NCI-H82 treated with DMSO at 0.1 percent for 48 hours (cell line): ENCODE results near the gene USP49.
A peak's percentile ranks its signal among the peaks of the same experiment; 100 is the strongest.
"Not testable (repeated sequence)": the region's sequence is repeated elsewhere in the genome, so short reads cannot be mapped to it uniquely, and the experiment has no call there.

ENCODE experiments used
- DNase-seq: peaks from one replicate; lab custom pipeline; 2025; ENCODE audit not compliant: unreplicated experiment; lab: John Stamatoyannopoulos, UW

Gene USP49

DNA sequence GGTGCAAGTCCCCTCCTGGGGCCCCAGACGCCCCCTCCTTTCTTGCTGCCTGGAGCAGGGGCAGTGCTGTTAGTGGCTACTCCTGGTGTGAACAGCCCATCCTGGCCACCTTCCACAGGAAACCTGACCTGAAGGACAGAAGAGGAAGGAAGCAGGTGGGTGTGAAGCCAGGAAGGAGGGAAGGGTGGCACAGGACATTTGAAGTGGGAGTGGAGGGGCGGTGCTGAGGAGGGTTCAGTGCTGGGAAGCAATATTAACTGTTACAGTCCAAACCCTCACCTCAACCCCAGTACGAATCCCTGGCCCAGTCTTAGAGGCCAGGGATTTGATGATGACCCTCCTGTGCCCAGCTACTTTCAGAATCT is 113.8 kb downstream of the USP49 start:
- DNase-seq: no peak

DNA sequence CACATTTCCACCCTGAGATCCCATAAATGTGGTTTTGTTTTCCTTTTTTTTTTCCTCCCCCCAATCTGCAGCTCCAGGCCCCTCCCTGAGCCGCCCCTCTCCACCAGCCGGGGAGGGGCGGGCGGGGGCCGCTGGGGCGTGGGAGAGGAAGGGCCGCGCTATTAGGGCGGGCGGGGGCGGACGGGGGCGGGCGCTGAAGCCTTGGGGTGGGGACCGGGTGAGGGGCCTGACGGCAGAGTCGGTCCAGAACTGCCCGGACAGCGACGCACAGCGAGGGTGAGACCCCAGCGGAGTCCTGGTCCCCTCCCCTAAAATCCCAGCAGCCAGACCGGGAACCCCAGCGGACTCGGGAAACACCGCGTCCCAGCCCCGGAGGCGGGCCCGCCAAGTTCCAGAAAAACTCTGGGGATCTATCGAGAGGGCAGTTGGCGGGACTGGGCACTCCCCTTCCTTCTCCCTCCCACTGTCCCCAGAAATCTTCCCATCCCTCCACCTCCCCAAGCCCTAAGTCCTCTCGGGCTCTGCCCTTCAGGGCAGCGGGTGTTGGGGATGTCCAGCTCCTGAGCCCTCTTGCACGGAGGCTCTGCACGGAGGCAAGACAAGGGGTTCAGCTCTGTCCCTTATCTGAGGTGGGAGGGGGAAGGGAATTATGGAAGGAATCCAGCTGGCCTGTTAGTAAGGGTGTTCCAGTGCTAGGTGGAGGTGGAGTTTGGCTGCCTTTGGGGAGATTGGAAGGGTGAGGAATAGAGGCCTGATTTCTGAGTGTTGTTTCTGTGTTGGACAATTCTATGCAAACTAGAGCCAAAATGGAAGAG is 114.4 kb downstream of the USP49 start, which contains the start of gene PRICKLE4:
Gene PRICKLE4 (plus strand): TSS at position 232 of the 815 bp plus-strand sequence. CDS start 2,692 bp downstream, outside the sequence.
- no peak for DNase-seq

DNA sequence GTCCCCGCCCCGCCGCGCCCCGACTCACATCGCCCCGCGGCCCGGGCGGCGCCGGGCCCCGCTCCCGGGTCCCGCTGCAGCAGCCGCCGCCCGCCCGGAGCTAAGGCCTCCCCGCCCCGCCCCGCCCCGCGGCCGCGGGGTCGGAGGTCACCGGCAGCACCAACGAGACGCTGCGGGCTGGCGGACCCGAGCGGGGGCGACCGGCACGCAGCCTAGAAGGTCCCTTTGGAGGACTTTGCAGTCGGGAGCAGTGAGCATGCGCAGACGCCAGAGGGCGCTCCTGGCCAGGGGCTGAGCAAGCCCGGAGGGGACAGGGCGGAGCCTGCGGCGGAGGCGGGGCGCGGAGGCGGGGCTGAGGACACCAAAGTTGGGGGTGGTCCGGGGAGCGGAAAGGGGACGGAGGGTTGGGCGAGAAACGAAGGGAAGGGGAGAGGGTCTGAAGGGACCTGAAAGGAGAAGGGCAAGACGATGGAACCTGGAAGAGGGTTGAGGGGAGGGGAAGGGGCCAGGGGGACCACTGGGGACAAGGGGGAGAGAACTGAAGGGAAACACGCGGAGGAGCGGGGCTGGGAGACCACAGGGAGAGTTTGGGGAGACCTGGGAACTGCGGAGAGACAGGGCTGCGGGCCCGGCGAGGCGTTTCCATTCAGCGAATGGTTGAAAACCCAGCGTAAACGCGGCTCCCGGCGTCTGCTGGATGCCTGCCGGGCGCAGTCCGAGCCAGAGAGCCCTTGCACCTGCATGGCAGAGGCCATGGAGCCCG is 115.2 kb downstream of the USP49 start, which contains the start of gene FRS3:
Gene FRS3 (minus strand): TSS at position 113 of the 763 bp plus-strand sequence. CDS start 2,913 bp downstream, outside the sequence.
- peak; percentile 87 for DNase-seq

DNA sequence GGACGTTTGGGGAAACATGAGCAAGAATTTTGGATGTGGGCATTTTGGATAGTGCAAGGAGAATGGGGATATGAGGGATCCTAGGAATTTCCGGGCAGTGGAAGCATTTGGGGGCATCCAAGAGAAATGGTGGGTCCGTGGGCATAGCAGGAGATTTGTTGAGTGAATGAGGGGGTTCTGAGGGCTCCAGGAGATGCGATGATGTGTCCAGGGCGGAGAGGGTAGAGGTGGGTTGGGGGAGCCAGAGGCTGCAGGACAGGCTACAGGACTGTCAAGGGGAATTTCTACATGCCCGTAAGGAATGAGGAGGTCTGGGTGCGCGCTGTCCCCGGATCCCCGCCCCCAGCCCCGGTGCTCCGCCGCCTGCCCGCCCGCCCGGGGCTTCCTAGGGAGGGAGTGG is 115.8 kb downstream of the USP49 start:
- DNase-seq: no peak

DNA sequence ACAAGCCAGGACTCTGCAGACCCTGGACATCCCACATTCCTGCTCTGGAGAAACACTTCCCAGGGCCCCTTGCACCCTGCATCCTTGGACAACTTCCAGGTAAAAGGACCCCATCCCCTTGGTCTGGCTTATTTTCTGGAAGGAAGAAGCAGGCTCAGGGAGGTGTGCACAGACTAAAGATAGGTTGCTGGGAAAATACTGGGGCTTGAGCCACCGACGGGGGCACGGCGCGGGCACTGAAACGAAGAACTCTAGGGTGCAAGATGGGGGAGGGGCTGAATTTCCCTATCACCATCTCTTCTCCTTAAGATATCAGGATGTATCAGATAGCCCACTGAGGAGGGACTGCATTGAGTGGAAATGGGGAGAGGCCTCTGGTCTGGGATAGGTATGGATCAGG is 116.3 kb downstream of the USP49 start:
- no peak for DNase-seq

DNA sequence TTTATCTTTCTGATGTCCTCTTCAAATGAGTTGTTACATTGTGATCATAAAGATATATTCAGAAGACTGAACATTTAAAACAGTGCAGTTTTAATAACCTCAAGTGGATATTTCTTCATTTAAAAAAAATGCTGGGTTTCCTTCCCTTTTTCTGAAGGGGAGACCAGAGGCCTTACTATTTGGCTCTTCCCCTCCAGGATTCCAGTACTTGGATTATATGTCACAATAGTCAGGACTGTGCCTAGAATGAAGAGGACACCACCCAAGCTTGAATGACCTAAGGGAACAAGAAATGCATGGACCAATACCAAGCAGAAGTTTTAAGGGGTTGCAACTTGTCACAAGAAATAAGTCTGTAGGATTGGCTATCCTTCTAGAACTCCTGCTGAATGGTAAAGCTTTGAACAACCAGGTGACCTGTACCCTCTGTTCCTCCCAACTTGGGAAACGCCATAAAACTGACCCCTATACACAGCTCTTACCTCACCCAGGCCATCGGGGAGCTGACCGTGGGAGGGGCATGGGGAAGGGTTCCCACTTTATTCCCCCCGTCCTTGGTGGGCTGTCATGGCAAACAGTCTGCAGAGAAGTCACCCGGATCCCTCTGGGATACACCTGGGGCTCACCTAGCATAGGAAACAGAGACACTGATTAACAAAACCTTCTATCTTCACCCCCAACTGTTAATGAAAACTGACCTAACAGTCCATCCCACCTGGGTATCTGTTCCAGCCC is 117.5 kb downstream of the USP49 start:
- no peak for DNase-seq

DNA sequence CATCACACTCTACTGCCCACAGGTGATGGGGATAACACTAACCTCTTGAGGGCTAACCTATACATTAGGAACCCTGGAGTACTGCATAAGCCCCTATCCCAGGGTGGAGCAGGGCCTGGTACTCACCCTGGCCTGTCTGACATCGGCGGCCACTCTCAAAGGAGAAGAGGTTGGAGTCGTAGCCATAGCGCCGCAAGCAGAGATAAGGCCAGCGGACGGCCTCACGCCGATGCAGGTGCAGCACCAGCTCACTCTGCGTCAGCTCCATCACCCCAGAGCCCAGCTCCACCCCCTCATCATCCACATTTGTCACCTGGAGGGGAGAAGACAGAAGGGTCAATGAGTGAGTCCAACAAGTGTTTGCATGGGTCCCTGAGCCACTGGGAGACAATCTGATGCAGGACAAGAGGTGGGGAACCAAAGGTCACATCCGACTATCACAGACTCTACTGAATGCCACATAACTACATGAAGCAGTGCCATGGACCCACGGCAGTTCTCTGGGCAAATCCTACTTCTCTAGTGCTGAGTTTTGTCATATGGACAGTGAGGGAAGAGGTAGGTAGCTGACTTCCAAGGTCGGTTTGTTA is 119.8 kb downstream of the USP49 start:
- no peak for DNase-seq

DNA sequence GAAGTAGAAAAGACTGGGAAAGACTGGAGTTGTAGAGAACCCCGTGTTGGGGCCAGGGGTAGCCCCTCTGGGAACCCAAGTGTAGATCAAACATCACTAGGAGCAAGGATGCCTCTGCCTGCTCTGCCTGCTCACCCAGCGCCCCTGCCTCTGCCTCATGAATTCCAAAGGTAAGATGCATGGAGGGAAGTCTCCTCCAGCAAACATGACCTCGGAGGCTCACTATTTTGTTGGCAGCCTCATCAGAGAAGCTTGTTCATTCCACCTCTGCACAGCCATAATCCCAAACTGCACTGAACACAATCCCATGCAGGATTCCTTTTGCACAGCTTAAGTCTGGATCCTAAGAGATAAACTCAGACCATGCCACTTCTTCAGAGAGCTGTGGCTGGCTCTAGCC is 120.3 kb downstream of the USP49 start:
- DNase-seq: no peak

DNA sequence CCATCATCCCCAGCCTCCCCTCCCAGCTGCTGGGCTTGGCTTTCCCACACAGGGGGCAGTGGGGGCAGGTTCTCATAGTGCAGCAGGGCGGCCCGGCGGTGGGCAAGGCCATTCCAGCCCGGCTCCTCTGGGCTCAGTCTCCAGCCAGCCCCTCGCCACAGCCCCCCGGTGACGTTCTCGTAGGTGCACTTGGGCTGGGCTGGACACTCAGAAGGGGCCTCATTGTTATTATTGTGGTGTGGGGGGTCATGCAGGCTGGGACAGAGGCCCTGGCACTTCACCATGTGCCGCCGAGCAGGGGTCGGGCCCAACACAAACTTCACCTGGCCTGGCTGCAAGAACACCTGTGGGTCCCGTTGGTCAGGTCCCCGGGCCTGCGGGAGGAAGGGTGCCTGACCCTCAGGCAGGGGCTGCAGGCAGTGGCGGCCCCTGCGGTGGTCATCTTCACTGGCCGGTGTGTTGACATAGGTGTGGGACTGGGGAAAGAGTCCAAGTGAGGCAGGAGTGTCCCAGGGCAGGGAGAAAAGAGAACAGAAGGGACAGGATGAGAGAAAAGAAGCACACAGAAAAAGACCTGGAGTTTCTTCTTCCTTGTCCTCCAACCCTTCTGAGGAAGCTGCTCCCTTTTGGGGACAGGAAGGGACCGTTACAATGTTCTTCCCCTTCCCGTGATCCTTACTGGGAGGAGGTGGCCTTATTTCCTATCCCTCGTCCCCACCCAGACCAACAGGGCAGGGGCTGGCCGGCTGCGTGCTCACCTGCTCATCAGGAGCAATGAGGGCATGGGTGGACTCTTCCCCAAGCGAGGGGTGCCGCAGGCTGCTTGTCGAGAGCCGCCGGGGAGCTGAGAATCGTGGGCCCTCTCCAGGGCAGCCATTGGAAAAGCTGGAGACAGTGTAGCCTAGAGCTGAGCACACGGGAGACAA is 123.9 kb downstream of the USP49 start:
- DNase-seq: no peak

DNA sequence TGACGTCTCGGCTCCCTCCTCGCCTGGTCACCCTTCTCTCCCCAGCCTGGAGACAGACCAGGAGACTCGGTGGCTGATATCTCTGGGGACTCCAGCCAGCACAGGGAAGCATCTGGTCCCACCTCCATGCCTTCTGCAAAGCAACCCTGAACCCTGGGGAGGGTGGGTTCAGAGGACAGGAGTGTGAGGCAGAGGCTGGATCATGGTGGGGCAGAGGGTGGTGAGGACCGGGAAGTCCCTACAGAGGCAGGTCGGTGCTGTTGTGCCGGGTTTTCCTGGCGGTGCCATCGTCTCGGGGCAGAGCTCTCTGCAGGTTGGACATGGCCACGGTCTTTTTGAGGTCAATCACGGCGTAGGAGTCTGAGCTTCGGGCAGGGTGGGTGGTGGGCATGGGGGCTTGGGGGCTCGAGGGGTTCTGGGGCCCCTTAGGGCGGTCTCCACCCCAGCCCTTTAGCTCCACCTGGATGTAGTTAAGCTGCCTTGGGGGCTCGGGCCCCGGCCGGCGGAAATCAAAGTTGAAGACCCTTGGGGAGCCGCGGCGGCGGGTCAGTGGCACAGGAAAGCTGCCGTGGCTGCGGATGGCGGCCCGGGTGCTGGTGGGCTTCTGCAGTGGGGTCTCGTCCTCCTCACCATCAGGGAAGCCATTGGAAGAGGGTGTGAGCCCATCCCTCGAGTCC is 124.7 kb downstream of the USP49 start:
- DNase-seq: no peak

DNA sequence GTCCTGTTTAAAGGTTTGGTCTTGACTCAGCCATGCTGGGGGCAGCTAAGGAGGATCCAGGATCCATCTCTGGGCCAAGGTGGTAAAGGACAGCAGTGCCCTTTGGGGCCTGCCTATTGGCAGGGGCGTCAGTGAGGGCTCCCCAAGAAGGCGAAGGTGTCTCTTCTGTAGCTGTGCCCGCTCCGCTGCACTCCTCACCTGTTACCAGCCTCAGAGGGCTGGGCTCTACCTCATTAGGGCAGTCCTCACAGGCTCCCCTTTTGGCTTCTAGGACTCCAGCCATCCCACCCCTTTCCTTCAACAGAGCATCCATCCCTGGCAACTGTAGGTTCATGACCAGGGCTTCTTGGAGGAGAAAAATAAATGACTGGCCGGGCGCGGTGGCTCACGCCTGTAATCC is 125.8 kb downstream of the USP49 start:
- no peak for DNase-seq

DNA sequence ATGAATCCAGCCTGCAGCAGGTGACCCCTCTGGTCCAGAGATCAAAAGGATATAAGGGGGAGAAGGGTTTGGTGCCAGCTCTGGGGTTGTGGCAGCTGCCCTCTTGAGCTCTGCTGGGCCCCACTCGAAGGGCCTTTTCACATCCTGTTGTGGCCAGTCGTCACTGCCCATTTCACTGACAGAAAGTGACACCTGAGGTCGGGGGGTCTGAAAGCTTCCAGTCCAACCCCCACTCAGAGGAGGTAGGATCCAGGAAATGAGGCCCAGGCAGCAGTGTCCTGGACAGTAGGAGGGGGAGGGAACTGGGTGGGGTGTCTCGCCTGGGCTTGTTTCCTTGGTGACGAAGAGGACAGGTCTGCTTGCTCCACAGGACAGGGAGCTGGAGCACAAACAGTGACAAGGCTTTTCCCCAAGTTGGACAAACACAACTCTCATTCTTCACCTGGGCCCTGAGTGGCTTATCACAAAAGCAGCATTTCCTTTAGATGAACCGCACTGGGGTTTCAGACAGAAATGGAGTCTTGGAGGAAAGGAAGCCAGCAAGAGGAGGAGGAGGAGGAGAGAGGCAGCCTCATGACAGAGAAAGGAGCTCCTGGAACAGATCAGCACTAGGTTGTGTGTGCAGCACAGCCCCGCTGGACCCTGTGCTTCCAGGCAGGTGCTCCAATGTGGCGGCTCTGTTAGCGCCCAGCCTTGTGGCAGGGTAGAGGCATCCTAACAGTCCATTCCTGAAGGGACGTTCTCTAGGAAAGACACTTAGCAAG is 126.4 kb downstream of the USP49 start:
- DNase-seq: no peak

DNA sequence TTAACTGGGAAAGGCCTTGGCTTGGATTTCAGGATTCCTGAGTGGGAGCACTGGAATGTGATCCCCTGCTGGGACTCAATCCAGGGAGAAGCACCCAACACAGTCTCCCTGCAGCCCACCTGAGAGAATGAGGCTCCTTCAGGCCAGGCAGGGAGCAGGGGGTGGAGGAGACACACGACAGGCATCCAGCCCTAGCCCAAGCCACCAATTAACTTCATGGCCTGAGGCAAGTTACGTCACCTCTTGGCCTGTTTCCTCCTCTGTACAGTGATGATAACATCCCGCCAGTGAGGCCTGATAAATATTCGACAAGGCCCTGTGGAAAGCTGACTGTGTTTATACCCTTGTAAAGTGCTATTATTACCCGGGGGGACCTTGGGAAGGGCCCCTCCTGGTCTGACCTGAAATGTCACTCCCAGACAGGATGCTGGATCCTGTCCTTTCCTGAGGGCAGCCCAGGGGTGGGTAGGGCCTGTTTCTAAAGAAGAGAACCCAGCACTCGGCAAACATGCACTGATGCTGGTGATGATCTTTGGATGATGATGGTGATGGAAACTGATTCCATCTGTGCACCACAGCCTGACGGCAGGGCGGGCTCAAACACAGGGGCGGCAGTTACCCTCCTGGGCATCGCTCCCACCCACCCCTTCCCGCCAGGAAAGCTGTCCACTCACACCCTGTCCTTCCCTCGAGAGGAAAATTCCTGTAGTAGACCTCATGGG is 127.9 kb downstream of the USP49 start:
- DNase-seq: no peak

DNA sequence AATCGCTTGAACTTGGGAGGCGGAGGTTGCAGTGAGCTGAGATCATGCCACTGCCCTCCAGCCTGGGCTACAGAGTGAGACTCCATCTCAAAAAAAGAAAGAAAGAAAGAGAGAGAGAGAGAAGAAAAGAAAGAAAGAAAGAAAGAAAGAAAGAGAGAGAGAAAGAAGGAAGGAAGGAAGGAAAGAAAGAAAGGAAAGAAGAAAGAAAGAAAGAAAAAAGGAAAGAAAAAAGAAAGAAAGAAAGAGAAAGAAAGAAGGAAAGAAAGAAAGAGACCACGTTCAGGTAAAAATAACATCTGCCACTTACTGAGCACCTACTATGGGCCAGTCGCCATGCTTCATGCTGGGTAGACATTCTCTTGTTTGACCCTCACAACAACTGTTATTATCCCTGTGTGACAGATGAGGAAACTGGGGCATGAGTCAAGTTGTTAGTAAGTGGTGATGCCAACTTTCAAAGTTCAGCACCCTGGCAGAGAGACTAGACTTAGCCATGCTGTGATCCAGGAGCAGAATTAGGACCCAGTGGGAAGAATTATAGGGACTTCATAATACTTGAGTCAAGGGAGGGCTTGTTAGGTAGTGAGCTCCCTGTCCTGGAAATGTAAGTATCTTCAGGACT is 129.0 kb downstream of the USP49 start:
- not testable (repeated sequence) for DNase-seq

DNA sequence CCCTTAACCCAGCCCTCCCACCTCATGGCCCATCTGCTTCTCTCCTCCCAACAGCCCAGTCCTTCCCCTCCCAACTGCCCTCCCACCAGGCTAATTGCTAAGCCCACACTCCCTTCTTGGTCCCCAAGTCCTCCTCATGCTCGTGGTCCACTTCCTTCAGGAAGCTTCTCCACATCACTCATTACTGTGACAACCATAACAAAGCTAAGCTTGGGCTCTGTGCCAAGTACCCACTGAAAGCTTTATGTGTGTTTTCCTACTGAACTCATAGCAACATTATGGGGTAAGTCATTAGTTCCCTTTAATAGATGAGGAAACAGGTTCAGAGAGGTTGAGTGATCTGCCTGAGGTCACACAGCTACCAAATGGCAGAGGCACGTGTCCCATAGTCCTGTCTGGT is 131.7 kb downstream of the USP49 start:
- DNase-seq: no peak

DNA sequence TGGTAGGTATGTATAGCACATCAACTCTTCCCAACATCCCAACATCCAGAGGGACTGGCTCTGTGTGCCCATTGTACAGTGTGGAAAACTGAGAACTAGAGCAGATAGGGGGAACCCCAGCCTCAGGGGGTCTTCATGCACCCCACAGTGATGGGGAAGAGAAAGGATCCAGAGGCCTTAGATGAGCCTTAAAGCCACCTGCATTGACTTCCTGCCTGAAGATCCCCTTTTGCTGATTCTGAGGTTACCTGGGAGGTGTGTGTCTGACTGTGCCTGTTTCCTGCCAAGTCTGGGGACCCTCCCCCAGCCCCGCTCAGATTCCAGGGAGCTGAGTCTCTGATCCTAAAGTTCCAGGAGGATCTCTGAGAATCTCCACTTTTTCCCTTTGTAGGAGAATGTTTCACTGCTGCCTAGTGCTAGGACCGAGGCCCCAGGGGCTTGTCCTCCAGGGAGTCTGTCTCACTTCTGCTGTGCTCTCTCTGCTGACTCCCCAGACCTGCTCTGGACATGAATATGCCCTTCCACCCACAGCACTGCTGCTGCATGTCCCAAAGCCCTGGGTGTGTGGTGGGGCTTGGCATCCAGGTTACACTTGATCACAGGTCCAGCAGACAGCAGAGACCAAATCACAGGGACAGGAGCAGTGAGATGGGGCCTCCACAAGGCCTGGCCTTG is 135.1 kb downstream of the USP49 start:
- DNase-seq: no peak
